ENCODE data around the gene VWA5B1.

The VWA5B1 gene

GRCh38 chr1:20351911-20352701 lies 61.4 kb downstream of the VWA5B1 start:
- DNase-seq = no peak

DNA sequence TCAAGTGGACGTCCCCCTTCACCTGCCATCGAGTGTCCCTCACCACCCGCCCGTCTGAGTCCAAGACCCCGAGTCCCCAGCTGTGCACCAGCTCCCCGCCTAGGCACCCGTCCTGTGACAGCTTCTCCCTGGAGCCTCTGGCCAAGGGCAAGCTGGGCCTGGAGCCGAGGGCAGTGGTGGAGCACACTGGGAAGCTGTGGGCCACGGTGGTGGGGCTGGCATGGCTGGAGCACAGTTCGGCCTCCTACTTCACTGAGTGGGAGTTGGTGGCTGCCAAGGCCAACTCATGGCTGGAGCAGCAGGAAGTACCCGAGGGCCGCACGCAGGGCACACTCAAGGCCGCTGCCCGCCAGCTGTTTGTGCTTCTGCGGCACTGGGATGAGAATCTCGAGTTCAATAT lies 63.2 kb downstream of the VWA5B1 start:
- no peak for DNase-seq

GRCh38 chr1:20354610-20355009 lies 63.9 kb downstream of the VWA5B1 start:
- DNase-seq = no peak

- DNase-seq = no peak
Observed at GRCh38 chr1:20355101-20355827, 64.6 kb downstream of the VWA5B1 start.

DNA sequence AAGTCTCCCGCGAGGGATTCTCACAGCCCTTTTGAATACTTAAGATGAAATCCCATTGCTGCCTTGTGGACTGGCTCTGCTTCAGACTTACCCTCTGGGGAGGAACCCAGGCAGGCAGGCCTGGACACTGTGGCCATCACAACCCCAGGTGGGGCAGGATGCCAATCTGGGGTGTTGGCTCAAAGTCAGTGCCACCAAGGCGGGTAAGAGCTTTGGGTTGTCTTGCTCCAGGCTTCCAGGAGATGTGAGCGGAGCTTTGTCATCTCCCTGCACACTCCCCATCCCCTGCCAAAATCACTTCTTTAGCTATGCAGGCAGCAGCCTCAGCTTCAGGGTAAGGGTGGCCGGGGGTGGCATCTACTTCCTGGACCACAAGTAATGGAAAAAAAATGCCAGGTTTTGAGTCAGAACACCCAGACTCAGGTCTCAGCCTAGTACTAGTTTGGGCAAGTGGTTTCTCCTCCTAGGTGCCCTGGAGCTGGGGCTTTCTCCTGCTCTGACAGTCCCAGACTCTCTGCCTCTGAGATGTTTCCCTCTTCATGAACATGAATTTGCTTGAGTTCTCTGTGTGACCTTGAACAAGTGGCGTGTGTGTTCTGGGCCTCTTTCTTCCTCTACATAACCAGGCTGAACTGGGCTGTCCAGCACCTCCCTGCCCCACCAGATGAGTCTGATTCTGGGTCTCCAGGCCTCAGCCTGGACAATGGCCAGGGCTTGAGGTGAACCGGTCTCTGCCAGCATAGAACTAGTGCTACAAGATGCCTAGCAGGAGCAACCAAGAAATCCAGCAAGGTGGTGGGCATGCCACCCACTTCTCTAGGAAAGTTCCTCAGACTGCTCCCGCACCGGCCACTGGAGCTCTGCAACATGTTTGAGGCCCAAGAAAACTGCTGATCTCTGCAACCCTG lies 65.4 kb downstream of the VWA5B1 start:
- DNase-seq = no peak

- no peak for DNase-seq
Observed at GRCh38 chr1:20356850-20357459, 66.3 kb downstream of the VWA5B1 start.

GRCh38 chr1:20357796-20358195 lies 67.1 kb downstream of the VWA5B1 start:
- DNase-seq = no peak

- DNase-seq = no peak
Observed at GRCh38 chr1:20358761-20359263, 68.1 kb downstream of the VWA5B1 start.

DNA sequence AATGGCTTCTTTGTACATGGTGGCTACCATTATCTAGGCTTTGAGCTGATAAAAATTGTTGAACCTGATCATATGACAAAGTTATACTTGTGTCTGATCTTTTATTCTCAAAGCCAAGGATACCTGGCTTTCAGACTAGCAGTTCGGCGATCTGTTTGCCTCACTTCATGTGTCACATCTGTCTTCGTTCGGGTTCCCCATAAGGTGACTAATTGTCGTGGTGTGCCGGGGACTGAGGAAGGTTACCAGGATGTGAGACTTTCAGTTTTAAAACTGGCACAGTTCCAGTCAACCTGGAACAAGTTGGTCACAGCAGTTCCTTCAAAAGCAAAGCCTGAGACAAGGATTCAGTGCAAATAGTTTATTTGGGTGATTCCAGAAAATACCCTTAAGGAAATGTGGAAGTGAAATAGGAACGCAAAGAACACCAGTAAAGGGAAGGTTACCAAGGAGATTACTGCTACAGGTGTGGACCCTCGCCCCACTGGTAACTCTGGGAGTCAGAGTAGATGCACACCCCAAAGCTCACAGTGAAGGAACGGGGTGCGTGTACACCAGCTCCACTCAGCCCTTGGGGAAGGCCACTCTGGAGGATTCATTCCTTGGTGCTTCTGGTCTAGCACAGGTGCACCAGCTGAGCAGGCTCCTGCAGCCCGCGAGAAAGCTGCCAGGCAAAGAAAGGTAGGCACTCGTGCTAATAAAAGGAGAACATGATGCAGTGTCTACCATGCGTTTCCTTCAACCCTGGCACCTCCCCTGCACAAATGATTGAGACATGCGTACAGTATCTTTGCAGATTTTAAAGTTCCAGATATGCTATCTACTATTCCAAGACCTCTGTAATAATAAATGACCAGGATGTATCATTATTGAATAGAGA lies 69.0 kb downstream of the VWA5B1 start:
- peak in 1 of 4 experiments; percentile 12 for DNase-seq

DNA sequence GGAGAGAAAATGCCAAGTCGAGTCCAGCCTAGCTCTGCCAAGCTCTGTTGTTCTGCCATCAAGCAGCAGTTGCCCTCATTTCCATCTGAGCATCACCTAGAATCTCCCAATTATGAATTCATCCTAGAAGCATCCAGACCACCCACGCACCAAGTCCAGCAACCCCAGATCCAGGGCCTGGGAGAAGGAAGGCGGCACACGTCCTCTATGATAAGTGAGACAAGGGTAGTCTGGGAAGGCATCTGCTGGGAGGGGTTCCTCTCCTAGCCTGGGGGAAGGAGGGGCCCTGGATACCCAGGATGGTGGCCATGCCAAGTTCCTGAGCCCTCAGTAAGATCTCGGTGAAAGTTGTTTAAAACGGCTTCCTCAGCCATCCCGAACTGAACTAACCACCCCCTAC lies 70.7 kb downstream of the VWA5B1 start:
- no peak for DNase-seq

DNA sequence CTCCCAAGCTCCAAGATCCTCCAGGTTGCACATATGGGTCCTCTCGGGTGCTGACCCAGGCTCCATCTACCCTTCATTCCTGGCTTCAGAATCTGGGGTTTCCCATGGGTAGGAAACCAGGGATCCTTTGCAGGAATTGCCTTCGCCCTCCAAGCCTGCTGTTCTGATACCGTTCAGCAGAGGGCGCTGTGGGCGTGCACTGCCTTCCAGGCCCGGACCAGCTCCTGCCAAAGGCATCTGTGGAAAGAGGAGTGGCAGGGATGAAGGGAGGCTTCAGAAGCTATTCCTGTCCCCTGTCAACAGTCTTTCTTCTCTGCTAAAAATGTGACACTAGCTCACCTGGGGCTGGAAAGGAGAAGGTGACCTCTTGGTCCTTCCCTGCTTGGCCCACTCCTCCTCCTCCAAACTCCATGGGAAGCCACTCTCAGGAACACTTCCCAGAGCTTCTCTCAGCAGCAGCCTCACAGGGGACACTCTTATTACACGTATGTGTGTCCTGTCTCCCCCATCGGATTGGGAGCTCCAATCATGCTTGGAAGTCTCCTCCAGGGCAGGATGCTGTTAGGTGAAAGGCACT lies 71.2 kb downstream of the VWA5B1 start:
- no peak for DNase-seq

DNA sequence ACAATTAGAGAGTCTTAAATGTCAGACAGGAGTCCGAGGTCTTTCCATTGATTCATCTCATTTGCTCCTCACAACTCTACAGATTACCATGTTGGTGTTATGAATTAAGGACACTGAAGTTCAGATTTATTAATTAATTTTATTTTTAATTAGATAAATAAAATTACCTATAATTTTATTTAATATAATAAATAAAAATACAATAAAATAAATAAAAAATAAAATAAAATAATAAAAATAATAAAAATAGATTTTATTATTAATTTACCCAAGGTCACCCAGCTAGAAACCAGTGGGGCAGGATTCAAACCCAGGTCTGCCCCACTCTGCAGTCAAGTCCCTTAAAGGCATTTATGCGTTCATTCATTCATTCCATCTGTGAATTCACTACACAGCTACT lies 72.2 kb downstream of the VWA5B1 start:
- no peak for DNase-seq

DNA sequence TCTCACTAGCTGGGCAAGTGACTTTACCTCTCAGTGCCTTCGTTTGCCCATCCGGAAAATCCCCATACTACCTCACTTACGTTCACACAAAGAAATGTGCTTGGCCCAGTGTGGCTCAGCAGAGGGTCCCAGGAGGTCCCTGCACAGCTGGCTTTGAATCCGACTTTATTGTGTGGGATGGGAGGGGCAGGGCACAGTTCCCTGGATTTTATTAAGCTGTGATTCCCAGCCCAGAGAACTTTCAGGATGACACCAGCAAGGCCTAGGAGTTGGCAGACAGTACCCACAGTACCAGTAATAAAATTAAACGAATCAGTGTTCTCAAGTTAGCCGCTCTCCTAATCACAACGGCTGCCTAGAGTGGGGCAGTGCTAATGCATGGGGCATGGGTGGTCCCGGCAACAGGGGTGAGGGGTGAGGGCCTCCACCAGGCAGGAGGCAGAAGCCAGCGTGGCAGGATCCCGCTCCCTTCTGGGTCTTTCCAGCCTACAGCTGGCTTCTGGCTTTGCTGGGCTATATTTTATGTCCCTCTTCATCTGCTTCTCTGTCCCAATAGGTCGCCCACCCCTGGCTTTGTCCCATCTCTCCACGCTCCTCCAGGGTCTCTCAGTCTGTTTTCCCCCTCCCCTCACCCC lies 74.9 kb downstream of the VWA5B1 start:
- DNase-seq = no peak

GRCh38 chr1:20366056-20366462 lies 75.4 kb downstream of the VWA5B1 start:
- no peak for DNase-seq

GRCh38 chr1:20366463-20367115 lies 75.9 kb downstream of the VWA5B1 start:
- DNase-seq = no peak

DNA sequence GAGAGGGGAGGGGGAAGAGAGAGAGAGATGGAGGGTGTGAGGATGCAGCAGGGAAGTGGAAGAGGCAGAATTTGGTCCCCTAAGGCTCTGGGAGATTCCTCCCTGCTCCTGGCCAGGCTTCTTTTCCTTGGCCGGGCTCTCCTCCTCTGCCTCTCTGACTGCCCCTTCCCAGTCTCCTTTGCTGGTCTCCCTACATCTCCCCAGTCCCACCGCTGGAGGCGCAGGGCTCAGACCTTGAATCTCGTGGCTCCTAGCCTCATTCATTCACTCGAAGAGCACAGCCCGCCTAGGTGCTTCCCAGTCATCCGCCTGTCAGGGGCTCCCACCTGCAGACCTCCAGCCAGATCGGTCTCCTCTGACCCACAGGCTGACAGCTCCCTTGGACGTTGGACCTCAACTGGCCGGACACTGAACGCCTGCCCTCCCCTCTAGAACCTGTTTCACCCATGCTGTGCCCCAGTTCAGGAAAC lies 76.5 kb downstream of the VWA5B1 start:
- DNase-seq = no peak

- DNase-seq = no peak
Observed at GRCh38 chr1:20367626-20368025, 77.0 kb downstream of the VWA5B1 start.

GRCh38 chr1:20368866-20369470 lies 78.3 kb downstream of the VWA5B1 start:
- no peak for DNase-seq

- DNase-seq = no peak
Observed at GRCh38 chr1:20370698-20371097, 80.0 kb downstream of the VWA5B1 start.

GRCh38 chr1:20371411-20371810 lies 80.7 kb downstream of the VWA5B1 start:
- no peak for DNase-seq
